GM18498 (cell line): Measurements from ENCODE around the gene TRIB2.

Source experiments
- ATAC-seq: cut with Tn5 transposase; IDR thresholded peaks from one replicate; pipeline ENCODE4 v1.9.1; 2021; ENCODE audit warnings: mild to moderate bottlenecking, moderate library complexity; ENCODE audit not compliant: unreplicated experiment

The TRIB2 gene

DNA sequence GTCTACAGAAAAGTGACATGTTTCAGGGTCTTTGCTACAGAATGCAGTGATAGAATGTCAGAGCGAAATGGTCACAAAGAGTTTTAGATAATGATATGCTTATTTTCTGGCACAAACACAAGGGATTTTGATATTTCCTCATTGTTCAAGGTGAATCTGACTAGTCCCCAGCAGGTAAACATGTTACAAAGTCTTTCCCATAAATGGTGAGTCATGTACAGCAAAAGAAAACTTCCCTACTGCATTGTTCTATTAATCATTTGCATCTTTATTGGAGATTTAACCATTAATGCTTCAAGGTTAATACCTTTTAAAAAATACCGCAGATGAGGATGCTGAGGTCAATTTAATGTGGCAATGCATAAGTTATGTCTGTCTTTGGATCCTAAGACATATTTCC is 19.1 kb upstream of the TRIB2 start:
- no peak for ATAC-seq

DNA sequence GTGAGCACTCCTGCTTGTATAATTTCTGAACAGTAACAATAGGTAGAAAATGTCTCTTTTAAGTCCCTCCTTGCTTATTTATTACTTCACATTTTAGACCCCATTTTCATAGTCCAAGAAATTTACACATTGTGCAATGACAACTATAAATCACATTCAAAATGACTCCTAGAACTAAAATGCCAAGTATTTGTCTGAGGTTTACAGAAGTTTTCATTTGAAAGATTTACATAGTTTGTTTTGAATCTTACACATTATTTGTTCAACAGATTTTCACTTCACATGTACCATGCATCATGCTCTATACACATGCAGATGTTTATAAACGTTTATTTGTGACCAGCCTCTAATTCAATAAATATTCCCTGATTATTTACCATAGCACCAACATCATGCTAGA is 15.7 kb upstream of the TRIB2 start:
- ATAC-seq: no peak

DNA sequence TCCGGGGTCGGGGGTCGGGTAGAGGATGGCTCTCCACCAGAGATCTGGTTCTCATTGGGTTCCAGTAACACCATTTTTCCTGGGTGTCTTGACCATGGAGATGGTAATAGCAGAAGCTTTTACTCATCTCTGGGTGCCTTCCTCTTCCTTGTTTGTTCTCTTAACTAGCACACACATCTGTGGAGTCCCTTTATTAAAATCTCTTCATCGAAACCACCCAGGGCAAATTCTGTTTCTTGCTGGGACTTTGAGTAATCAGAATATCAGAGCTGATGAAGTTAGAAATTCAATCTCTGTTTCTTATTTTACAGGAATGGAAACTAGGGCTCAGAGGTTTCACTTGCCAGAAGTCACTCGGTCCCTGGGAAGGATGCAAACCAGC is 15.0 kb upstream of the TRIB2 start:
- no peak for ATAC-seq

DNA sequence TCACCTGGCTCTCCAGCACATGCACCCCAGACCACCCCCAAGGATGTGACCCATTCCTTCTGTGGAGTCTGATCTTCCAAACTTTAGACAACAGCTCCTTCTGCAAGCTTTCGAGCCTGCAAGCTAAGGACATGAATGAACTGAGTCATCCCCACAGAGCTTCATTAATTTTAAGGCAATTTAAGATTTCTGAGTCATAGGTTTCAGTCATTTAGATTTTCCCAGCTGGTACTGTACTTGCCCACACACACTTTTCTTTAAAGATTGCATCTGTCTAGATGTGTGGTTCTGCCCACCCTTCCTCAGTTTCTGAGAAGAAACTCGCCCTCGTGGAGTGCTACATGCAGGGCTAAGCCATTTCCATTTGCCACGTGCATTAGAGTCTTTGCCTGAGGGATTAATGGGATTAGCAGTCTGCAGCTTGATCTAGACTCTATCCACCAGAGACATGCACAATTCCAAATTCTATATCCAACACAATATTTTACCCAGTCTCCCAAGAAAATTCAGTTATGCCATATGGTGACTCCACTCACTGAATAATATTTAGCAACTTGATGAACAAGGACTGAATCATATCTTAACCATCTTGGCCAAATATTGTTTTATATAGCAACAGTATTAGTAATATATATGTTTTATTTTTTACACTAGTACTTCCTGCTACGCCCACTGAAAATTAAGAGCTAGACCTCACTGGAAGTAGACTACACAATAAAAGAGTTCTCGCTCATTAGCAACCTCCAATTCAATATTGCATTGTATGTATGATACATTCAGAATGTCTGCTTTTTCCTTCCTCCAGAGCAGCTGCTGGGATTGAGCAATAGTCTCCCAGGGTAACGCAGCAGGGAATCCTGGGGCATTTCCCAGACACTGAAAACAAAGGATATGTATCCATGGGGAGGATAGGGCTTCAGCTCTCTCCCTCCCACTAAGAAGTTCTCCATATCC is 14.3 kb upstream of the TRIB2 start:
- ATAC-seq: no peak

DNA sequence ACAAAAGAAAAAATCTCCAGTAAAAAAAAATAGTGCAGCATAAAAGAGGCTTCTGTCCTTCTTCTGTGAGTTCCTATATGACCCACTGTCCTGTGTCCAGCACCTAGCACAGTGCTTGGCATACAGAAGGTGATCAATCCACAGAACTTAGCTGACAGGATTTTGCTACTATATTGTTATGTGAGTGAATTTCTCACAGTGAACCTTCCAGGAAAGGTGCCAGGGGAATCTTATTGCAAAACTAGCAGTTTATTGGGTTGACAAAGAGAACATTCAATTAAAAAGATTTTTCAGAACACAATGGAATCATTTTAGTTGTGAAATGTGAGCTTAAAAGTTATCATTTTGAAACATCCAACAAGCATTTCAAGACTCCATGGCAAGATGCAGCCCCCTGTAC is 12.4 kb upstream of the TRIB2 start:
- ATAC-seq: no peak

DNA sequence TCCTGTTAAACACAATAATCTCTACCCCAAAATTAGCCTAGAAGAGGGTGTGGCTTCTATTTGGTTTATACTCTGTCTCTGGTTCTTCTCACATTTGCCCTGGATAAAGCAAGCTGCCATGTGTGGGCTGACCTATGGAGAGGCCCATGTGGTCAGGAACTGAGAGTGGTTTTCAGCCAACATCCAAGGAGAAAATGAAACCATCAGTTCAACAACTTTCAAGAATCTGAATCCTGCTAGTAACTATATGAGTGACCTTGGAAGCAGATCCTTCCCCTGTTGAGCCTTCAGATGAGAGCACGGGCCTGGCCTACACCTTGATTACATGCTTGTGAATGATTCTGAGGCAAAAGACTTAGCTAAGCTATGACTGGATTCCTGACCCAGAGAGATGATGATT is 11.5 kb upstream of the TRIB2 start:
- ATAC-seq: no peak

DNA sequence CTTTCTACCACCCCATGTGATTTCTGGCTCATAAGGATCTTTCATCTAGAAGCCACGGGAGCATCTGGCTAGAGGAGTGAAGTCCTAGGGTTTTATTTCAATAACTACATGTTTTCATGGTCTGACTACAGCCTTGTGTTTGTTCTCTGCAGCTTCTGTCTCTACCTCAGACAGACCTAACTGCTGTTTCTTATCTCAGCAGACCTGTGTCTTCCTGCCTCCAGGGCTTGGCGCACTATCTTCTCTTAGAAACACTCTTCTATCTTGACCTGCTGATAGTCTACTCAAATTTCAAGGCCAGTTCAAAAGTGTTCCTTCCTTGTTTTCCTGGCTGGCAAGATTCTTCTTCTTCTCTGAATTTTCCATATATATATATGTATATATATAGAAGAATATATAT is 11.0 kb upstream of the TRIB2 start:
- no peak for ATAC-seq

DNA sequence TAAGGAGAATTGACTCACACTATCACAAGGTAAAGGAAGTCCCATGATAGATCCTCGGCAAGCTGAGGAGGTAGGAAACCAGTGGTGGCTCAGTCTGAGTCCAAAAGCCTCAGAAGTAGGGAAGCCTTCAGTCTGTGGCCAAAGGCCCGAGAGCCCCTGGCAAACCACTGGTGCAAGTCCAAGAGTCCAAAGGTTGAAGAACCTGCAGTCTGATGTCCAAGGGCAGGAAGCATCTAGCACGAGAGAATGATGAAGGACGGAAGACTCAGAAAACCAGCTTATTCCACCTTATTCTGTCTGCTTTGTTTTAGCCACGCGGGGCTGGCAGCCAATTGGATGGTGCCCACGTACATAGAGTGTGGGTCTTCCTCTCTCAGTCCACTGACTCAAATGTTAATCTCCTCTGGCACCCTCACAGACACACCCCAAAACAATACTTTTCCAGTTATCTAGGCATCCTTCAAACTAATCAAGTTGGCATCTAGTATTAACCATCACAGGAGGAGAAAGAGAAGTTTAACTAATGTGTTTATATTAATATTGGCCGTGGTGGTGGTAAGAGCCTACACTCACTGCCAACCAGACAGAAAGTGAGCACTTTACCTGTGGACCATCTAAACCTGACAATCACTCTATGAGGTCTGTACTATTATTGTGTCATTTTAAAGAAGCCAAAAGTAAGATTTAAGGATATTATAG is 8.1 kb upstream of the TRIB2 start:
- no peak for ATAC-seq

DNA sequence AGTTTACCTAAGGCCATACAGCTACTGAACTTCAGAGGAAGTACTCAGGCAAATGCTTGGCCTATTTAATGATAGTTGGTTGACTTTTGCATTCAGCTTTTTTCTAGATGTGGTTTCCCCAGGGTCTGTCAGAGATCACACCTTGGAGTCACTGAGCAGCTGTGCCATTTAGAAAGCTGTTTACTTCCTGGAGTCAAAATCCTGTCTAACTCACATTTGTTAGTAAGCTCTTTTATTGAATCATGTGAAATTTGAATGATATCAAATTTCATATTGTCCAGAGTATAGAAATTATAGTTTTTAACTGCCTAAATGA is 7.6 kb upstream of the TRIB2 start:
- ATAC-seq: no peak

DNA sequence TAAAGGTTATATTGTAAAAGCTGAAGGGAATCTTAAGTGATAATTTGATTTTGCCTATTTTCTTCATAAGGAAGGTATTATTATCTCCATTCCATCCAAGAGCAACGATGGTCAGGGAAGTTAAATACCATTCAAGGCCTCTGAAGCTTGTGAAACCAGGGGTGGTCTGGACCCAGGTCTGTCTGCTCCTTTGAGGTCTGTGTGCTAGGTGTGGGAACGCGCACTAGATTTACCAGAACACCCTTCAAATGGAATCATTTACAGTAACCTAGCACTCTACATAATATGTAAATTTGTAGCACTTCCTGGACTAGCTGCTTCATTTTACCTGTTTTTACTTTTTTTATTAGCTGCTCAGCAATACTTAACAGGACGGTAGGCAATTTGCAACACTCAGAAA is 6.4 kb upstream of the TRIB2 start:
- ATAC-seq: no peak

DNA sequence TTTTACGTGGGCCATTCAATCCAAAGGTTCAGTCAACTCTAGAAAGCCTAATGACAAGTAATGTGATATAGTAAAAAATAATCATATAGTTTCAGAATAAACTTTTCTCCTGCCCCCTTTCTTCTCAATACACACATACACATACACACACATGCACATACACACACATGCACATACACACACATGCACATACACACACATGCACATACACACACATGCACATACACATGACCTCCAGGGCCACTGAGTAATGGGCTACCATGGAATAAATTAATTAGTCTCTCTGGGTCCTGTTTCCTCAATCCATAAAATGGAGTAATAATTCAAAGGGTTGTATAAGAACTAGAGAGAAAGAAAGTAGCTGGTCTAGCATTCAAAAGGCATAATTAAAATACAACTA is 5.4 kb upstream of the TRIB2 start:
- no peak for ATAC-seq

DNA sequence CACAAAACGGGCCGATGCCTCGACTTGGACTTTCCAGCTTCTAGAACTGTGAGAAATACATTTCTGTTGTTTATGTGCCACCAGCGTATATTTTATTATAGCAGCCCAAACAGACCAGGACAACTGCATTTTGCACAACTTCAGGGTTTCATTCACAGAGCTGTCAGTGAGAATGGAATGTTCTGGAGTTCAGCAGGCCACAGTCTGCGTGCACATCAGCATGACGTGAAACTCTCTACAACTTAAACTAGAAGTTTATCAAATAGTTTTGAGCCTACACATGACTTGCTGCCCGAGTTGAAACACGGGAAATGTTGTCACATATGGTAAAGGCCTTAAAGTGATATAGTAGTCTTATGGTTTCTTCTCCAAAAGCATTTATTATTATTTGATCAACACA is 3.9 kb upstream of the TRIB2 start:
- no peak for ATAC-seq

DNA sequence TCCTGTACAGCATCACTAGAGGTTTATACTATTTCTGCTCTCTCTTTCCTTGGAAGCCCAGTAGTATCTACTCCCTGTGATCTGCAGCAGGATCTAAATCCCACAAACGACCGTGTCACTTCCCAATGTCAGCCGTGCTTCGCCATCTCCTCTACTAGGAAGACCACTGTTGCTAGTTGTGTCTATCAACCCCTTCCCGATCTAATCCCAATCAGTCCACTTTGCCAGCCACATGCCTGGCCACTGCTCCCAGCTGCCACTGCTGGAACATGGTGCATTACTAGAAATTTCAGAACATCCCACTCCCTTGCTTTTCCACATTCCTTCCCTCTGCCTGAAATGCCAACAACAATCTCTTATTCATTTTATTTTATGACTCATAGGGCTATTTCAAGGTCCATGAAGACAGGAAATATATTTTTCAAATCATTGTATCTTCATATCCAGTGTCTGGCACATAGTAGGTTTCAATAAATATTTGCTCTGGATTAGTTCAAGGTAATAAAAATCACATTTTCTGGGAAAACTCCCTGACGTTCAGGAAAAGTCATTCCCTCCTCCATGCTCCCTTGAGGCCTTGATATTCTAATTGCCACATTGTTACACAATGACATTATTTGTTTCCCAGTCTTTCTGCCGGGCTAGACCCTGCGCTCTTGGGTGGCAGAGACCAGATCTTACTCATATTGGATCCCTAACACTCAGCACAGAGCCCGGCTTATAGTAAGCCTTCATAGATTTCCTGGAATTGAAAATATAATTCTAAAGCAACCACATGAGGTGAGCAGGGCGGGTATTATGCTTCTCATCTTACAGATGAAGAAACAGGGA is 2.1 kb upstream of the TRIB2 start:
- ATAC-seq: no peak

DNA sequence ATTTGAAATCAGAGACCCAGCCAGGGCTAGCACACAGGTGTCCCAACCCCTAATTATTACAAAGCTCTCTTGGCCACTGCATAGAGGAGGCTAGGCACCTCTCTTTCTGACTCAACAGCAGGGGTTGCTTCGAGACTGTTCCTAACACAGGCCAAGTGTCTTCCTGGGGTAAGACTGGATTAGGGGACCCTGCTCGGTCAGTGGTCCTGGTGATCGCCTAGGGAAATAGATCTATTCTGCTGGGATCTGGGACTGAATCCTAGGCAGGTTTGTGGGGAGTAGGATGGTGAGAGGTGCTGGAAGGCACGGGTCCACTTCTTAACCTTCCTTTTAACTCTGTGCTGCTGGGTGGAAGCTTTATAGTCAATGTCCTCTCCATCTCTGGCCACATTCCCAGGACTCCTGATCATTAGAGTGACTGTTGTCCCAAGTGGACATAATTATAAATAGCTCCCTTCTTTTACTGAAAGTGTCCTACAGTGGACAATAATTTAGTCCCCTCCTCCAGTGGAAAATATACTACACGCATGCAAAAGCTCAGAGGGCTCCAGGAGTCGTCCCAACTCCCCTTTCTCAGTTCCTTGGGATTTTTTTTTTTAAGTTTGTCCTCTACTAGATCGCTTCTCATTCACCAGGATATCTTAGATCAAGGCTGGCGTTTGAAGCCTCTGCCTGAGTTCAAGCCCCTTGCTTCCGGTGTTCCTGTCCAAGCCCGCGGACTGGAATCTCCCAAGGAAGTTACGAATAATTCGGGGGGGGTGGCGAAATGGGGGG is 1.3 kb upstream of the TRIB2 start:
- no peak for ATAC-seq

DNA sequence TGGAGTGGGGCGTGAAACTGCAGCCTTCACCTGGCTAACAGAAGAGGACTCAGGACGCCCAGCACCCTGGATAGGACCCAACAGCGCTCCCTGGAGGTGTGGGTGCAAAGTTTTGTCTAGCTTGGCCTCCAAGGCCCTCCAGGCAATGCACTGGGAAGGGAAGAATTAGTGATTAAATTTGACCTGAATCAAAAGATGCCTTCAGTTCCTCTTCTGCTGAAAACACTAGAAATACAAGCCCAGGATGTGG is 779 bp upstream of the TRIB2 start:
- ATAC-seq: peak; percentile 30

DNA sequence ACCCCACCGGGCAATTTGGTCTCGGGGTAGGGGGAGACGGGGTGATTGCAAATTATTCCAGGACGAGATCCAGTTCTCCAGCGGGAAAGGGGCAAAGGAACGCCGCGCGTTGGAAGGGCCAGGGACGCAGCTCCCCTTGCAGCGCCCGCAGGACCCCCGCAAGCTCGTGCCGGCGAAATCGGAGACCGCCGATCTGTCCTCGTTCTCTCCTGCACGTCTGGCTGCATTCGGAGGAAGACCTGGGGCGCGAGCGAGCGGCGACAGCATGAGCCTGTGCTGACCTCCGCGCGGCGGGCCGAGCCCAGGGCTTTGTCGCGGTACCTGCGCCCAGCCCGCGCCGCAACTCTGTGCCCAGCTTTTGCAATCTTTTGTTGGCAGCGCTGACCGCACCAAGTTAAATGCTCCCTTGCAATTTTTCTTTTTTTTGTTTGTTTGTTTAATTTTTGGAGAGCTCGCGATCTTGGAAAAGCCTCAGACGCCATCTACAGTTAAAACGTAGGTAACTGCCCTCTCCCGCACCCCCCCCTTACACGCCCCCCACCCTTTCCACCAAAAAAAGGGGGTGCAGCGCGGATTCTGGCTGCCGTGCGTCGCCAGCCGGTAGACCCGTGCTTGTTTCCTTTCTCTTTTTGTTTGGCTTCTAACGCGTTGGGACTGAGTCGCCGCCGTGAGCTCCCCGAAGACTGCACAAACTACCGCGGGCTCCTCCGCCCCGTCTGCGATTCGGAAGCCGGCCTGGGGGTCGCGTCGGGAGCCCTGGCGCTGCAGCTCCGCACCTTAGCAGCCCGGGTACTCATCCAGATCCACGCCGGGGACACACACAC is 667 bp downstream of the TRIB2 start:
- ATAC-seq: peak; percentile 33

DNA sequence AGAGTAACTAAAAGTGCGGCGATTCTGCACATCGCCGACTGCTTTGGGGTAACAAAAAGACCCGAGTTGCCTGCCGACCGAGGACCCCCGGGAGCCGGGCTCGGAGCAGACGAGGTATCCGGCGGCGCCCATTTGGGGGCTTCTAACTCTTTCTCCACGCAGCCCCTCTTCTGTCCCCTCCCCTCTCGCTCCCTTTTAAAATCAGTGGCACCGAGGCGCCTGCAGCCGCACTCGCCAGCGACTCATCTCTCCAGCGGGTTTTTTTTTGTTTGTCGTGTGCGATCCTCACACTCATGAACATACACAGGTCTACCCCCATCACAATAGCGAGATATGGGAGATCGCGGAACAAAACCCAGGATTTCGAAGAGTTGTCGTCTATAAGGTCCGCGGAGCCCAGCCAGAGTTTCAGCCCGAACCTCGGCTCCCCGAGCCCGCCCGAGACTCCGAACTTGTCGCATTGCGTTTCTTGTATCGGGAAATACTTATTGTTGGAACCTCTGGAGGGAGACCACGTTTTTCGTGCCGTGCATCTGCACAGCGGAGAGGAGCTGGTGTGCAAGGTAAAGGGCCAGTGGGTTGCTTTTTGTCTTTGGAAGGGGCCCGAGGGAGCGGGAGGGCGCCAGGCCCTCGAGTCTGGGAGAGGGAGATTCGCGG is 1.4 kb downstream of the TRIB2 start:
- peak; percentile 17 for ATAC-seq

DNA sequence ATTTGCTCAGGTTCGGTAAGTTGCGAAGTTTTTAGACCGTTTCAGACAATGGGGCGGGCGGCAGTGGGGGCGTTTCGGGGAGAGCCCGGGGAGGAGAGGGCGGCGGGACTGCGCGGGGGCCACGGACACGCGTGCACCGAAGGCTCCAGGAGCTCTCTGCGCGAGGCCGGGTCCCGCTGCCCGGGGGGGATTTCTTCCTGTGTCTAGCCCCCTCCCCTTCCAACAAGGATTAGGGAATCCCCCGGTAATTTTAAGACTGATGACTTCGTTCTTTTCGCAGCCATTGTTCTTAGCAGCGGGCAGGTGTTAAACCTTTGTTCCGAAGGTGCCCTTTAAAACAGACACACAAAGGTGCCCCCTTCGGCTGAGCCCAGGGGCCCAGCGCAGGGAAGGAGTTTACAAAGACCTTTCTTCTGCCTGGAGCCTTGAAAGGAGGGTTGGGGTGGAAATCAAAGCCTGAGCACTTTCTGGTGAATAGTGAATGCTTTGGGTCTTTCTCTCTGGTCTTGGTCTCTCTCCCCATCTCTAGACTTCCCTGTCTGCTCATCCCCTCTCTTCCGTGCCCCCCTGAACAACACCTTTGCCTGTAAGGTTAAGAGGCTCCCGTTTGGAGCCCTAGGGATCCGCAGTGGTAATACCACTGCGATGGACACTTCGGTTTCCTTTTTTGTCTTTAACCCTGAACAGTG is 2.1 kb downstream of the TRIB2 start:
- ATAC-seq: no peak
